MM.1S (cell line): ENCODE data around the gene UPK1A.

Source experiments
- EZH2 ChIP-seq: fragments of 300-600 bp; sonication (generic); optimal IDR thresholded peaks from 2 replicates; pipeline ENCODE3; 2017; ENCODE audit warnings: low read depth, mild to moderate bottlenecking, antibody characterized with exemption, low read length, mixed read lengths
- EZH2phosphoT487 ChIP-seq: fragments of 300-600 bp; sonication (generic); IDR thresholded peaks from 2 replicates; pipeline ENCODE4 v1.6.1; 2018; ENCODE audit warnings: antibody characterized with exemption, low read length
- TF ChIP-seq, protein P1 (sequence below): fragments of 300-600 bp; sonication (generic); IDR thresholded peaks from 2 replicates; pipeline ENCODE4 v1.5.1; 2016; ENCODE audit warnings: antibody characterized with exemption, low read length, mixed read lengths

DNA sequence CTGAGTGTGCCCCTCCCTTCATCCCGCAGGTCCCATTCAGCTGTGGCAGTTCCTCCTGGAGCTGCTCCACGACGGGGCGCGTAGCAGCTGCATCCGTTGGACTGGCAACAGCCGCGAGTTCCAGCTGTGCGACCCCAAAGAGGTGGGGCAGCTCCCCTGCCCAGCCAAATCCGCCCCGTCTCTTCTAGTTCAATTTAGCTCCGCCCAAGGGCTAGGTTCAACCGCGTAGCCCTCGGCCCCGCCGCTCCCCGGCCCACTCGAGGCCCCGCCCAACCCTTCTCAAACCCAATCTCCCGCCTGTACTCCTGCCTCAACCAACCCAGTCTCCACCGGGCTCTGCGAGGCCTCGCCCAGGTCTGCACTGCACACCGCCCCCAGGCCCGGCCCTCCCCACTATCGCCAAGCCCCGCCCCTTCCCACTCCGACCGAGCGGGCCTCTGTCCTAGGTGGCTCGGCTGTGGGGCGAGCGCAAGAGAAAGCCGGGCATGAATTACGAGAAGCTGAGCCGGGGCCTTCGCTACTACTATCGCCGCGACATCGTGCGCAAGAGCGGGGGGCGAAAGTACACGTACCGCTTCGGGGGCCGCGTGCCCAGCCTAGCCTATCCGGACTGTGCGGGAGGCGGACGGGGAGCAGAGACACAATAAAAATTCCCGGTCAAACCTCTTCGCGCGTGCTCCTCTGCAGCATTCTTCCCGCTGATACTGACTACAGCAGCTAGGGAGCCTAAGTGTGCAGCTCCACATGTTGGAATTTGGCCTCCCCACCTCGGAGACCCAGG lies 21.9 kb upstream of the UPK1A start:
- TF ChIP-seq EZH2phosphoT487 (no peak), EZH2 (no peak)
- TF ChIP-seq, protein P1, sequence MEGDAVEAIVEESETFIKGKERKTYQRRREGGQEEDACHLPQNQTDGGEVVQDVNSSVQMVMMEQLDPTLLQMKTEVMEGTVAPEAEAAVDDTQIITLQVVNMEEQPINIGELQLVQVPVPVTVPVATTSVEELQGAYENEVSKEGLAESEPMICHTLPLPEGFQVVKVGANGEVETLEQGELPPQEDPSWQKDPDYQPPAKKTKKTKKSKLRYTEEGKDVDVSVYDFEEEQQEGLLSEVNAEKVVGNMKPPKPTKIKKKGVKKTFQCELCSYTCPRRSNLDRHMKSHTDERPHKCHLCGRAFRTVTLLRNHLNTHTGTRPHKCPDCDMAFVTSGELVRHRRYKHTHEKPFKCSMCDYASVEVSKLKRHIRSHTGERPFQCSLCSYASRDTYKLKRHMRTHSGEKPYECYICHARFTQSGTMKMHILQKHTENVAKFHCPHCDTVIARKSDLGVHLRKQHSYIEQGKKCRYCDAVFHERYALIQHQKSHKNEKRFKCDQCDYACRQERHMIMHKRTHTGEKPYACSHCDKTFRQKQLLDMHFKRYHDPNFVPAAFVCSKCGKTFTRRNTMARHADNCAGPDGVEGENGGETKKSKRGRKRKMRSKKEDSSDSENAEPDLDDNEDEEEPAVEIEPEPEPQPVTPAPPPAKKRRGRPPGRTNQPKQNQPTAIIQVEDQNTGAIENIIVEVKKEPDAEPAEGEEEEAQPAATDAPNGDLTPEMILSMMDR, result no peak
